Measurements from ENCODE around the gene SYNE2. TPM values are rescaled to one million over a fixed set of nuclear protein-coding genes. Genes with fewer than 3 reads are reported as not detected.
"Not testable (repeated sequence)": the region's sequence is repeated elsewhere in the genome, so short reads cannot be mapped to it uniquely, and the experiment has no call there.

SYNE2 gene
- total RNA-seq, 1 experiment from 2014 or later, result 33.8 TPM

- Histone ChIP-seq H3K27me3 (replicated peaks) (no peaks in the 10 kb centered on the region), H3K4me1 (replicated peaks) (no peaks in the 10 kb centered on the region), H3K4me3 (no peak overlapping the region), H3K9me3 (replicated peaks) (no peaks in the 10 kb centered on the region), H3K27ac (no peak overlapping the region), H3K36me3 (no peaks in the 10 kb centered on the region)
- no peak for DNase-seq (ENCODE audit: low read depth in 1 of 2, low spot score in 2 of 2)
Observed at GRCh38 chr14:64112867-64113678, 260.3 kb downstream of the SYNE2 start.

GRCh38 chr14:64114166-64114565 lies 261.4 kb downstream of the SYNE2 start:
- no peaks in the 10 kb centered on the region for H3K36me3 ChIP-seq
- H3K9me3 ChIP-seq (replicated peaks), result no peaks in the 10 kb centered on the region
- H3K4me1 ChIP-seq (replicated peaks), result no peaks in the 10 kb centered on the region
- H3K4me3 ChIP-seq, result no peak overlapping the region
- DNase-seq (ENCODE audit: low read depth in 1 of 2, low spot score in 2 of 2), result no peak
- no peak overlapping the region for H3K27ac ChIP-seq
- no peaks in the 10 kb centered on the region for H3K27me3 ChIP-seq (replicated peaks)

GRCh38 chr14:64114796-64115195 lies 262.0 kb downstream of the SYNE2 start:
- Histone ChIP-seq H3K4me3 (no peak overlapping the region), H3K4me1 (replicated peaks) (no peaks in the 10 kb centered on the region), H3K27ac (no peak overlapping the region), H3K9me3 (replicated peaks) (no peaks in the 10 kb centered on the region), H3K27me3 (replicated peaks) (no peaks in the 10 kb centered on the region), H3K36me3 (peaks cover 4% of the 10 kb centered on the region; the same call in 1 of the 2 replicates)
- DNase-seq (ENCODE audit: low read depth in 1 of 2, low spot score in 2 of 2), result no peak

- no peak for DNase-seq (ENCODE audit: low read depth in 1 of 2, low spot score in 2 of 2)
- no peaks in the 10 kb centered on the region for H3K27me3 ChIP-seq (replicated peaks)
Observed at GRCh38 chr14:64115401-64115800, 262.6 kb downstream of the SYNE2 start.

GRCh38 chr14:64117671-64118402 lies 265.0 kb downstream of the SYNE2 start:
- no peak for DNase-seq (ENCODE audit: low read depth in 1 of 2, low spot score in 2 of 2)
- H3K4me1 ChIP-seq (replicated peaks), result no peaks in the 10 kb centered on the region
- peaks cover 8% of the 10 kb centered on the region for H3K36me3 ChIP-seq
- no peak overlapping the region for H3K4me3 ChIP-seq
- H3K9me3 ChIP-seq (replicated peaks), result no peaks in the 10 kb centered on the region
- H3K27me3 ChIP-seq (replicated peaks), result no peaks in the 10 kb centered on the region
- no peak overlapping the region for H3K27ac ChIP-seq

More at GRCh38 chr14:64115401-64115800, 262.6 kb downstream of the SYNE2 start:
- Histone ChIP-seq H3K27ac (no peak overlapping the region), H3K4me1 (replicated peaks) (no peaks in the 10 kb centered on the region), H3K36me3 (peaks cover 4% of the 10 kb centered on the region; the same call in 1 of the 2 replicates), H3K9me3 (replicated peaks) (no peaks in the 10 kb centered on the region), H3K4me3 (no peak overlapping the region)

GRCh38 chr14:64118403-64118742 lies 265.6 kb downstream of the SYNE2 start:
- not testable (repeated sequence) for H3K27me3 ChIP-seq (replicated peaks); DNase-seq (ENCODE audit: low read depth in 1 of 2, low spot score in 2 of 2)

GRCh38 chr14:64118892-64119291 lies 266.1 kb downstream of the SYNE2 start:
- H3K27ac ChIP-seq, result no peak overlapping the region
- H3K9me3 ChIP-seq (replicated peaks), result no peaks in the 10 kb centered on the region
- no peak overlapping the region for H3K4me3 ChIP-seq

More at GRCh38 chr14:64118403-64118742, 265.6 kb downstream of the SYNE2 start:
- H3K4me1 ChIP-seq (replicated peaks); H3K4me3 ChIP-seq; H3K27ac ChIP-seq; H3K9me3 ChIP-seq (replicated peaks); H3K36me3 ChIP-seq: not testable (repeated sequence)

GRCh38 chr14:64119500-64119899 lies 266.7 kb downstream of the SYNE2 start:
- no peaks in the 10 kb centered on the region for H3K27me3 ChIP-seq (replicated peaks)
- no peak for DNase-seq (ENCODE audit: low read depth in 1 of 2, low spot score in 2 of 2)
- no peak overlapping the region for H3K27ac ChIP-seq
- H3K9me3 ChIP-seq (replicated peaks), result no peaks in the 10 kb centered on the region
- no peak overlapping the region for H3K4me3 ChIP-seq
- H3K4me1 ChIP-seq (replicated peaks), result no peaks in the 10 kb centered on the region
- H3K36me3 ChIP-seq, result peaks cover 8% of the 10 kb centered on the region

More at GRCh38 chr14:64118892-64119291, 266.1 kb downstream of the SYNE2 start:
- DNase-seq (ENCODE audit: low read depth in 1 of 2, low spot score in 2 of 2), result no peak
- H3K27me3 ChIP-seq (replicated peaks), result no peaks in the 10 kb centered on the region
- no peaks in the 10 kb centered on the region for H3K4me1 ChIP-seq (replicated peaks)
- H3K36me3 ChIP-seq, result peaks cover 8% of the 10 kb centered on the region

- Histone ChIP-seq H3K4me1 (replicated peaks) (no peaks in the 10 kb centered on the region), H3K27me3 (replicated peaks) (no peaks in the 10 kb centered on the region), H3K4me3 (no peak overlapping the region), H3K27ac (no peak overlapping the region), H3K9me3 (replicated peaks) (no peaks in the 10 kb centered on the region), H3K36me3 (peaks cover 10% of the 10 kb centered on the region)
- no peak for DNase-seq (ENCODE audit: low read depth in 1 of 2, low spot score in 2 of 2)
Observed at GRCh38 chr14:64119980-64120379, 267.2 kb downstream of the SYNE2 start.

- Histone ChIP-seq H3K36me3 (peaks cover 19% of the 10 kb centered on the region), H3K4me1 (replicated peaks) (no peaks in the 10 kb centered on the region), H3K9me3 (replicated peaks) (no peaks in the 10 kb centered on the region), H3K4me3 (no peak overlapping the region), H3K27me3 (replicated peaks) (no peaks in the 10 kb centered on the region), H3K27ac (no peak overlapping the region)
- no peak for DNase-seq (ENCODE audit: low read depth in 1 of 2, low spot score in 2 of 2)
Observed at GRCh38 chr14:64123241-64123822, 270.5 kb downstream of the SYNE2 start.

GRCh38 chr14:64125270-64125669 lies 272.5 kb downstream of the SYNE2 start:
- no peak for DNase-seq (ENCODE audit: low read depth in 1 of 2, low spot score in 2 of 2)
- Histone ChIP-seq H3K36me3 (peaks cover 22% of the 10 kb centered on the region), H3K4me3 (no peak overlapping the region), H3K27me3 (replicated peaks) (no peaks in the 10 kb centered on the region), H3K9me3 (replicated peaks) (no peaks in the 10 kb centered on the region), H3K27ac (no peak overlapping the region), H3K4me1 (replicated peaks) (no peaks in the 10 kb centered on the region)

GRCh38 chr14:64126548-64126947 lies 273.7 kb downstream of the SYNE2 start:
- no peak overlapping the region for H3K4me3 ChIP-seq
- no peak for DNase-seq (ENCODE audit: low read depth in 1 of 2, low spot score in 2 of 2)
- no peak overlapping the region for H3K27ac ChIP-seq
- H3K9me3 ChIP-seq (replicated peaks), result no peaks in the 10 kb centered on the region
- H3K36me3 ChIP-seq, result peaks cover 27% of the 10 kb centered on the region
- no peaks in the 10 kb centered on the region for H3K27me3 ChIP-seq (replicated peaks)
- H3K4me1 ChIP-seq (replicated peaks), result no peaks in the 10 kb centered on the region

- no peak overlapping the region for H3K27ac ChIP-seq
- no peak for DNase-seq (ENCODE audit: low read depth in 1 of 2, low spot score in 2 of 2)
Observed at GRCh38 chr14:64137657-64138290, 285.0 kb downstream of the SYNE2 start.

More at GRCh38 chr14:64137657-64138290, 285.0 kb downstream of the SYNE2 start:
- H3K36me3 ChIP-seq, result peaks cover 27% of the 10 kb centered on the region
- H3K4me1 ChIP-seq (replicated peaks), result no peaks in the 10 kb centered on the region
- no peaks in the 10 kb centered on the region for H3K9me3 ChIP-seq (replicated peaks)
- H3K4me3 ChIP-seq, result no peak overlapping the region
- no peaks in the 10 kb centered on the region for H3K27me3 ChIP-seq (replicated peaks)

Measured in SJSA1 (cell line).